GM21367 (cell line): Measurements from ENCODE around the gene OSCP1.
"Not testable (repeated sequence)": the region's sequence is repeated elsewhere in the genome, so short reads cannot be mapped to it uniquely, and the experiment has no call there.

Source experiments
- ATAC-seq: cut with Tn5 transposase; IDR thresholded peaks from one replicate; pipeline ENCODE4 v1.9.1; 2021; ENCODE audit not compliant: unreplicated experiment

Gene OSCP1, protein sequence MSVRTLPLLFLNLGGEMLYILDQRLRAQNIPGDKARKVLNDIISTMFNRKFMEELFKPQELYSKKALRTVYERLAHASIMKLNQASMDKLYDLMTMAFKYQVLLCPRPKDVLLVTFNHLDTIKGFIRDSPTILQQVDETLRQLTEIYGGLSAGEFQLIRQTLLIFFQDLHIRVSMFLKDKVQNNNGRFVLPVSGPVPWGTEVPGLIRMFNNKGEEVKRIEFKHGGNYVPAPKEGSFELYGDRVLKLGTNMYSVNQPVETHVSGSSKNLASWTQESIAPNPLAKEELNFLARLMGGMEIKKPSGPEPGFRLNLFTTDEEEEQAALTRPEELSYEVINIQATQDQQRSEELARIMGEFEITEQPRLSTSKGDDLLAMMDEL

GRCh38 chr1:36450270-36450918 is at the start of gene OSCP1:
OSCP1 (minus strand) TSS chr1:36450451; CDS start chr1:36450369, 82 bp downstream.
- peak; percentile 93 for ATAC-seq

DNA sequence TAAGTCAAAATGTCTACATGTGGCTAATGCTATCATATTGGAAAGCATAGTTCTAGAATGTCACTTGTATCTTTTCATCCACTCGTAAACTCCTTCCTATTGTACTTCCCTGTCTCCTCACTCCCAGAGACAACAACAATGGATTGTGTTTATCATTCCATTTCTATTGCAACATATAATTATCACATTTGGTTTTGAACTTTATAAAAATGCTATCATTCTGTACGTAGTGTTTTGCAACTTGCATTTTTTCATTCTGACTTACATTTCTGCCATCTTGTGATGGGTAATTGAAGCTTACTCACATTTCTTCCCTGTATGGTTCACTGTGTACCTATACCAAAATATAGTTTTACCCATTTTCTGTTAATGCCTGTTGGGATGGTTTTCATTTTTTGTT is 47.0 kb upstream of the OSCP1 start:
- ATAC-seq, result no peak

DNA sequence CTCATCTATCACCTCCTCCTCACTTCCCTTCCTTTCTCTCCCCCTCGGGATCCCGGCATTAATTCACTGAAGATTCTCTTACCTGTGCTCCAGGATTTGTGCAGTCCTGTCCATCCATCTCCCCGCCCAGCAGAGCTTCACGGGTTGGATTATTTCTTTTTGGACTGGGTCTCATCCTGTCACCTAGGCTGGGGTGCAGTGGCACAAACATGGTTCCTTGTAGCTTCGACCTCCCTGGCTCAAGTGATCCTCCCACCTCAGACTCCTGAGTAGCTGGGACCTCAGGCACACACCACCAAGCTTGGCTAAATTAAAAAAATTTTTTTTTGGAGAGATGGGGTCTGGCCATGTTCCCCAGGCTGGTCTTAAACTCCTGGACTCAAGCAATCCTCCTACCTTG is 44.7 kb upstream of the OSCP1 start:
- ATAC-seq, result no peak

DNA sequence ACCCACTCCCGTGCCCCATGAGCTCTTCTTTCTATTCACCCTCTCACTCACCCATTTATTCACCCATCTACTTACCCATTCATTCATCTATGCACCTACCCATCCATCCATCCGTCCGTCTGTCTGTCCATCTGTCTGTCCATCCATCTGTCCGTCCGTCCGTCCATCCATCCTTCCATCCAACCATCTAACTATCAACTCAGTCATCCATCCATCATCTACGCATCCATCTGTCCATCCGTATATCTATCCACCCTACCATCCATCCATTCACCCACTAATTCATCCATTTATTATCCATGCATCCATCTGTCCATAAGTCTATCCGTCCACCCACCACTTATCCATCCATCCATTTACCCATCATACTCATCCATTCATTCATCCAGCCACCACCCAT is 43.3 kb upstream of the OSCP1 start:
- ATAC-seq, result no peak

GRCh38 chr1:36492491-36492890 is 42.2 kb upstream of the OSCP1 start:
- ATAC-seq, result no peak

- not testable (repeated sequence) for ATAC-seq
Observed at GRCh38 chr1:36489258-36490051, 39.2 kb upstream of the OSCP1 start.

- ATAC-seq, result no peak
Observed at GRCh38 chr1:36487906-36488305, 37.7 kb upstream of the OSCP1 start.

DNA sequence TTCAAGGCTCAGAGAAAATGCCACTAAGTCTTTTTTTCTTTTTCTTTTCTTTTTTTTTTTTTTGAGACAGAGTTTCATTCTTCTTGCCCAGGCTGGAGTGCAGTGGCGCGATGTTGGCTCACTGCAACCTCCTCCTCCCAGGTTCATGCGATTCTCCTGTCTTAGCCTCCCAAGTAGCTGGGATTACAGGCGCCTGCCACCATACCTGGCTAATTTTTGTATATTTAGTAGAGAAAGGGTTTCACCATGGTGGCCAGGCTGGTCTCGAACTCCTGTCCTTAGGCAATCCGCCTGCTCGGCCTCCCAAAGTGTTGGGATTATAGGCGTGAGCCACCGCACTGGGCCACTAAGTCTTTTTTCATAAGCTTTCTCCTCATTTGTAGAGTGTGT is 37.1 kb upstream of the OSCP1 start:
- not testable (repeated sequence) for ATAC-seq

GRCh38 chr1:36486439-36487335 is 36.4 kb upstream of the OSCP1 start:
- no peak for ATAC-seq

DNA sequence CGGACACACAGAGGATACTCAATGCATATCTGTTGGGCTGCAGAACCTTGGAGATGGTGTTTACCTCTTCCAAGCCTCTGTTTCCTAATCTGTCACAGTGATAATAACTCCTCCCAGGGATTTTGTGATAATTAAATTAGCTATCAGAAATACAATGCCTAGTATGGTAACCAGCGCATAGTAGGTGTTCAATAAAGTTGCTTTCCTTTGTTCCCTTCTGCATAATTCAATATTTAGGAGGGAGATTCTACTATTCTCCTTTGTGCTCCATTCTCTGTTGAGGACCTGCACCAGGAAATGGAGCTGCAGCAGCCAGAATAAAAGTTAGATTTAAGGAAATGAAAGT is 35.8 kb upstream of the OSCP1 start:
- no peak for ATAC-seq

- ATAC-seq, result no peak
Observed at GRCh38 chr1:36484099-36484498, 33.8 kb upstream of the OSCP1 start.

- no peak for ATAC-seq
Observed at GRCh38 chr1:36482724-36483388, 32.6 kb upstream of the OSCP1 start, which contains the start of gene CSF3R. CSF3R (minus strand) TSS chr1:36482913; CDS start chr1:36479496, 3,417 bp downstream.

- no peak for ATAC-seq
Observed at GRCh38 chr1:36481771-36482723, 31.8 kb upstream of the OSCP1 start.

- ATAC-seq, result no peak
Observed at GRCh38 chr1:36481091-36481490, 30.8 kb upstream of the OSCP1 start.

- ATAC-seq, result no peak
Observed at GRCh38 chr1:36480161-36480560, 29.9 kb upstream of the OSCP1 start.

- no peak for ATAC-seq
Observed at GRCh38 chr1:36479505-36480051, 29.3 kb upstream of the OSCP1 start.

DNA sequence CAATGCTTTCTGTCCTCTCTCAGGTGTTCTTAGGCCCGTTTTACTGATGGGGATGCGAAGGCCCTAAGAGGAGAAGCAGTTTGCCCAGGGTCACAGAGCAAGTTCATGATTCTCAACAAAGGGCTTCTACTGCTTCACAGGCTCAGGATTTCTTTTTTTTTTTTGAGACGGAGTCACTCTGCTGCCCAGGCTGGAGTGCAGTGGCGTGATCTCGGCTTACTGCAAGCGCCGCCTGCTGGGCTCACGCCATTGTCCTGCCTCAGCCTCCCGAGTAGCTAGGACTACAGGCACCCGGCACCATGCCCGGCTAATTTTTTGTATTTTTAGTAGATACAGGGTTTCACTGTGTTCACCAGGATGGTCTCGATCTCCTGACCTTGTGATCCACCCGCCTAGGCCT is 27.4 kb upstream of the OSCP1 start:
- ATAC-seq, result not testable (repeated sequence)

- no peak for ATAC-seq
Observed at GRCh38 chr1:36476945-36477344, 26.7 kb upstream of the OSCP1 start.
